ENCODE measurements around the gene VILL. TPM values are rescaled to one million over a fixed set of nuclear protein-coding genes. Genes with fewer than 3 reads are reported as not detected.

Gene VILL
- total RNA-seq, 6 donors from 2014 or later, result 5.6 to 41.9 (median 19.0) TPM

DNA sequence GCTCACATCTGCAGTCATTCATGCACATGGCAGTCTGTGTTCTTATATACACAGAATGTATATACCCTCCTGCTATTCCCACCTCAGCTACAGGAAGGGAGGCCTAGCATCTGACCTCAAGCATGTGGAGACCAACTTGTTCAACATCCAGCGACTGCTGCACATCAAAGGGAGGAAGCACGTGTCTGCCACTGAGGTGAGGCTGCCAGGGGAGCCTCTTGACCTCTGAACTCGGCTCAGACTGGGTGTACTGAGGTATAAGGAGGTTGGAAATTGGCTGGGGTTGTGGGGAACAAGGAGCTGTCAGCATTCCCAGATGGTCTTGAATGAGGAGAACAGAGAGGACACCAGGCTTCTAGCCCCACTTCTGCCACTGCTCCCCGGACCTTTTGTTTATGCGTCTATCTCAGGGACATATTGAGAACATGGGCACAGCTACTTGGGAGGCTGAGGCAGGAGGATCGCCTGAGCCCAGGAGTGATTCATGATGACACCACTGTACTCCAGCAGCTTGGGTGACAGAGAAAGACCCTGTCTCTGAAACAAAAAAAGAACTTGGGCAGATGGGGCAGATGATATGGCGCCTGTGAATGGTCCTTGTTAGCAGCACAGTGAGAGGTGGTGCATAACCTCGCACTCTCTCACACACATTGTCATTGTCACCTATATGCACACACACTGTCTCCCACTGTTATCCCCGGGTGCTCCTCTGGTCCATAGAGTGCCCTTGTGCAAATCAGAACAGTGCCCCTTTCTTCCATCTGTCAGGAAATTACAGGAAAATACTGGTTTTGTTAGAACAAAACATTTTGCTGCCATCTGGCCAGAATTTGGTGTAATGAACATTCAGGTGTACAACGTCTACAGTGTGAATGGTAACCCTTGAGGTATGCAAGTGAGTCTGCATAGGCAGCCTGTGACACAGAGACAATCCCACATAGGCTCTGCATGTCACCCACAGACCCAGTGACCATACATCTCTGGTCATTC, 5.4 kb downstream of the VILL start:
- 74 to 82% methylated on average over 10 of the region's 10 CpGs for WGBS, 2 donors
- DNase-seq (no peak), ATAC-seq (ENCODE audit: low FRiP score in 2 of 2) (no peak)
- H3K27ac ChIP-seq, result no peak overlapping the region
- no peaks in the 10 kb centered on the region for H3K9me3 ChIP-seq
- H3K4me3 ChIP-seq, result no peak overlapping the region
- H3K27me3 ChIP-seq, result no peaks in the 10 kb centered on the region
- TF ChIP-seq POLR2AphosphoS5 (IDR thresholded peaks at IDR 0.05) (no peak), POLR2A (IDR thresholded peaks at IDR 0.05) (no peak), EP300 (IDR thresholded peaks at IDR 0.05) (no peak)
- TF ChIP-seq, protein P1, sequence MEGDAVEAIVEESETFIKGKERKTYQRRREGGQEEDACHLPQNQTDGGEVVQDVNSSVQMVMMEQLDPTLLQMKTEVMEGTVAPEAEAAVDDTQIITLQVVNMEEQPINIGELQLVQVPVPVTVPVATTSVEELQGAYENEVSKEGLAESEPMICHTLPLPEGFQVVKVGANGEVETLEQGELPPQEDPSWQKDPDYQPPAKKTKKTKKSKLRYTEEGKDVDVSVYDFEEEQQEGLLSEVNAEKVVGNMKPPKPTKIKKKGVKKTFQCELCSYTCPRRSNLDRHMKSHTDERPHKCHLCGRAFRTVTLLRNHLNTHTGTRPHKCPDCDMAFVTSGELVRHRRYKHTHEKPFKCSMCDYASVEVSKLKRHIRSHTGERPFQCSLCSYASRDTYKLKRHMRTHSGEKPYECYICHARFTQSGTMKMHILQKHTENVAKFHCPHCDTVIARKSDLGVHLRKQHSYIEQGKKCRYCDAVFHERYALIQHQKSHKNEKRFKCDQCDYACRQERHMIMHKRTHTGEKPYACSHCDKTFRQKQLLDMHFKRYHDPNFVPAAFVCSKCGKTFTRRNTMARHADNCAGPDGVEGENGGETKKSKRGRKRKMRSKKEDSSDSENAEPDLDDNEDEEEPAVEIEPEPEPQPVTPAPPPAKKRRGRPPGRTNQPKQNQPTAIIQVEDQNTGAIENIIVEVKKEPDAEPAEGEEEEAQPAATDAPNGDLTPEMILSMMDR (IDR thresholded peaks at IDR 0.05), result no peak
- peaks cover 0 to 3% (median 1%) of the 10 kb centered on the region in 4 donors for H3K36me3 ChIP-seq
- peaks cover 32 to 49% (median 40%) of the 10 kb centered on the region in 4 donors for H3K4me1 ChIP-seq

DNA sequence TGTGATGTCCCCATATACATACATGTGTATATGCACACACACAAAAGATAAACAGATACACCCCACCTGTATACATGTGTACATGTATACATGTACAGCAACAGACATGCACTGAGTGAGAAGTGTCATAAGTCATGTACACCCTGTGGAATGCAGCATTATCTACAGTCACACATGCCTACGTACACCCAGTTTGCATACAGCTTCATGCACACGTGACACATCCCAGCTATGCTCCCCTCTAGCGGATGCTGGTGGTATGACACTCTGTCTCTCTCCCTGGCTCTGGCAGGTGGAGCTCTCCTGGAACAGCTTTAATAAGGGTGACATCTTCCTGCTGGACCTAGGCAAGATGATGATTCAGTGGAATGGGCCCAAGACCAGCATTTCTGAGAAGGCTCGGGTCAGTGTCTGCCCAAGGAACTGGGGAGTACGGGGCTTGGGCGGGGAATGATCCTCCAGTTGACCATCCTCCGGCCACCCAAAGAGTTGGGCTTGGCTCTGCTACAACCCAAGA, 6.3 kb downstream of the VILL start:
- Histone ChIP-seq H3K27me3 (no peaks in the 10 kb centered on the region), H3K27ac (peak overlapping the region in 2 of 4 donors; percentile 89 to 95), H3K9me3 (no peaks in the 10 kb centered on the region), H3K4me3 (no peak overlapping the region), H3K36me3 (peaks cover 0 to 12% (median 8%) of the 10 kb centered on the region in 4 donors), H3K4me1 (peaks cover 32 to 45% (median 40%) of the 10 kb centered on the region in 4 donors)
- no peak for TF ChIP-seq EP300 (IDR thresholded peaks at IDR 0.05)
- TF ChIP-seq, protein P1 (IDR thresholded peaks at IDR 0.05), result peak; percentile 92 to 96 (median 94)
- no peak for TF ChIP-seq POLR2AphosphoS5 (IDR thresholded peaks at IDR 0.05)
- TF ChIP-seq POLR2A (IDR thresholded peaks at IDR 0.05), result no peak
- 23 to 53% methylated on average over 3 to 7 of the region's 7 CpGs for WGBS, 2 donors
- ATAC-seq (ENCODE audit: low FRiP score in 2 of 2), result peak; percentile 53 to 81
- peak in 1 of 2 donors; percentile 84 for DNase-seq

DNA sequence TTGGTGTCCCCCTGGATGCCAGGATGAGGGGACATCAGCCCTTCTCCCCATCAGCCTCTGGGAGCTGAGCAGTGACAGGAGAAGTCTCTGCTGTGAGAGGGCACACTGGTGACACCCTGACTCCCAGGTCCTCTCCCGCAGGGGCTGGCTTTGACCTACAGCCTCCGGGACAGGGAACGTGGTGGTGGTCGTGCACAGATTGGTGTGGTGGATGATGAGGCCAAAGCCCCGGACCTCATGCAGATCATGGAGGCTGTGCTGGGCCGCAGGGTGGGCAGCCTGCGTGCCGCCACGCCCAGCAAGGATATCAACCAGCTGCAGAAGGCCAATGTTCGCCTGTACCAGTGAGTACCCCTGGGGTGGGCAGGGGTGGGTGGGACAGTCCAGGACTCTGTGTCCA, 6.8 kb downstream of the VILL start:
- H3K4me1 ChIP-seq, result peaks cover 32 to 44% (median 40%) of the 10 kb centered on the region in 4 donors
- ATAC-seq (ENCODE audit: low FRiP score in 2 of 2), result no peak
- 83 to 98% methylated on average over 3 to 10 of the region's 10 CpGs for WGBS, 2 donors
- no peak for DNase-seq
- no peaks in the 10 kb centered on the region for H3K9me3 ChIP-seq
- H3K27me3 ChIP-seq, result no peaks in the 10 kb centered on the region
- H3K36me3 ChIP-seq, result peaks cover 0 to 17% (median 10%) of the 10 kb centered on the region in 4 donors
- H3K27ac ChIP-seq, result peak overlapping the region in 2 of 4 donors; percentile 89 to 95
- TF ChIP-seq, protein P1 (IDR thresholded peaks at IDR 0.05), result no peak
- no peak for TF ChIP-seq EP300 (IDR thresholded peaks at IDR 0.05)
- no peak for TF ChIP-seq POLR2A (IDR thresholded peaks at IDR 0.05)
- TF ChIP-seq POLR2AphosphoS5 (IDR thresholded peaks at IDR 0.05), result no peak
- H3K4me3 ChIP-seq, result no peak overlapping the region

DNA sequence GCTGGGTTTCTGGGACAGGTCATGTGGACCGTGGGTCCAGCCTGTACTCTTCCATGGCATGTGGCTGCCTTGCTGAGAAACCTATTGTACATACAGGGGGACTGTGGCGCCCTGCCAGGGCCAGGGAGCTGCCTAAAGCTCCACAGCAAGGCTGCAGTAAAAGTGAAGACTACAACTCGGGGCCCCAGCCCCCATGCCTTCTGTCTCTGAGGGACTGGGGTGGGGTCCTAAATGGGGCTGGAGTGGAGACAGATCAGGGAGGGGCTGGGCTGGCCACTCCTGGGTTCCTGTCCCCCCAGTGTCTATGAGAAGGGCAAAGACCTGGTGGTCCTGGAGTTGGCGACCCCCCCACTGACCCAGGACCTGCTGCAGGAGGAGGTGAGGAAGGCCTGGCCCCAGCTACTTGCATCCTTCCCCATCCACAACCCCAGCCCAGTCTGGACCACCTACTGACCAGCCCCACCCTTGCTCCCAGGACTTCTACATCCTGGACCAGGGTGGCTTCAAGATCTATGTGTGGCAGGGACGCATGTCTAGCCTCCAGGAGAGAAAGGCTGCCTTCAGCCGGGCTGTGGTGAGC, 7.3 kb downstream of the VILL start:
- no peaks in the 10 kb centered on the region for H3K9me3 ChIP-seq
- no peak for DNase-seq
- peak overlapping the region in 1 of 4 donors; percentile 55 for H3K4me3 ChIP-seq
- H3K4me1 ChIP-seq, result peaks cover 32 to 42% (median 37%) of the 10 kb centered on the region in 4 donors
- ATAC-seq (ENCODE audit: low FRiP score in 2 of 2), result no peak
- H3K36me3 ChIP-seq, result peaks cover 0 to 20% (median 14%) of the 10 kb centered on the region in 4 donors
- TF ChIP-seq EP300 (IDR thresholded peaks at IDR 0.05) (no peak), POLR2A (IDR thresholded peaks at IDR 0.05) (no peak)
- peak overlapping the region; percentile 89 to 97 (median 92) for H3K27ac ChIP-seq
- no peaks in the 10 kb centered on the region for H3K27me3 ChIP-seq
- 75 to 78% methylated on average over 2 to 6 of the region's 6 CpGs for WGBS, 2 donors

DNA sequence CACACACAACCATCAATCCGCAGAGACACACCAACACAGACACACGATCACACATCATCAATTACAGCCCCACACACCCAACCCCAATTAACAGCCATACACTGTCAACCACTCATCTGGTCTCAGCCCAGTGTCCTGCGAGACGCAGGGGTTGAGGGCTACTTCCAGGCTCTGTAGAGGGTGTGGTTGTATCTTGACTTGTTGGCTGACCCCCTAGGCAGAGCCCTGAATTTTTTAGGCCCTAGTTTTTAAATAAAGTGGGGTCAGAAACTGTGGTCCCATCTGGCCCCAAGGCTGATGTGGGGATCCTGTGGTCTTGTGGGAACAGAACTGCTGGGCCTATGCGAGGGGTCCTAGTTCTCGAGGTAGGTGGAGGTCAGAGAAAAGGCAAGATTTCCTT, 9.2 kb downstream of the VILL start:
- no peaks in the 10 kb centered on the region for H3K27me3 ChIP-seq
- TF ChIP-seq POLR2AphosphoS5 (IDR thresholded peaks at IDR 0.05) (no peak), POLR2A (IDR thresholded peaks at IDR 0.05) (no peak), EP300 (IDR thresholded peaks at IDR 0.05) (no peak)
- TF ChIP-seq, protein P1 (IDR thresholded peaks at IDR 0.05), result no peak
- peaks cover 0 to 20% (median 14%) of the 10 kb centered on the region in 4 donors for H3K36me3 ChIP-seq
- H3K9me3 ChIP-seq, result no peaks in the 10 kb centered on the region
- no peak for ATAC-seq (ENCODE audit: low FRiP score in 2 of 2)
- no peak overlapping the region for H3K4me3 ChIP-seq
- WGBS, 2 donors, result 93 to 95% methylated on average over 6 of the region's 6 CpGs
- no peak overlapping the region for H3K27ac ChIP-seq
- H3K4me1 ChIP-seq, result peaks cover 26 to 43% (median 32%) of the 10 kb centered on the region in 4 donors
- no peak for DNase-seq

Measured in upper lobe of left lung (tissue), 6 donors.